ENCODE results near the gene NBEA.
"Not testable (repeated sequence)": the region's sequence is repeated elsewhere in the genome, so short reads cannot be mapped to it uniquely, and the experiment has no call there.

NBEA gene

GRCh38 chr13:34944751-34945150 is 2.7 kb downstream of the NBEA start:
- DNase-seq (ENCODE audit: low spot score): no peak

GRCh38 chr13:34951528-34951927 is 9.5 kb downstream of the NBEA start:
- peak; percentile 16 for DNase-seq (ENCODE audit: low spot score)

GRCh38 chr13:34959489-34959888 is 17.4 kb downstream of the NBEA start:
- no peak for DNase-seq (ENCODE audit: low spot score)

- DNase-seq (ENCODE audit: low spot score): no peak
Observed at GRCh38 chr13:34964558-34964957, 22.5 kb downstream of the NBEA start.

GRCh38 chr13:34967851-34968562 is 25.9 kb downstream of the NBEA start:
- DNase-seq (ENCODE audit: low spot score): no peak

- not testable (repeated sequence) for DNase-seq (ENCODE audit: low spot score)
Observed at GRCh38 chr13:34969539-34969938, 27.5 kb downstream of the NBEA start.

GRCh38 chr13:34970961-34971360 is 28.9 kb downstream of the NBEA start:
- DNase-seq (ENCODE audit: low spot score): no peak

- DNase-seq (ENCODE audit: low spot score): no peak
Observed at GRCh38 chr13:34971473-34971872, 29.4 kb downstream of the NBEA start.

GRCh38 chr13:34985199-34985598 is 43.1 kb downstream of the NBEA start:
- DNase-seq (ENCODE audit: low spot score): not testable (repeated sequence)

GRCh38 chr13:34988330-34988791 is 46.3 kb downstream of the NBEA start:
- no peak for DNase-seq (ENCODE audit: low spot score)

- DNase-seq (ENCODE audit: low spot score): no peak
Observed at GRCh38 chr13:34990399-34991214, 48.5 kb downstream of the NBEA start.

GRCh38 chr13:34993470-34993869 is 51.4 kb downstream of the NBEA start:
- no peak for DNase-seq (ENCODE audit: low spot score)

GRCh38 chr13:35003734-35004133 is 61.7 kb downstream of the NBEA start:
- DNase-seq (ENCODE audit: low spot score): not testable (repeated sequence)

- no peak for DNase-seq (ENCODE audit: low spot score)
Observed at GRCh38 chr13:35005051-35005450, 63.0 kb downstream of the NBEA start.

- no peak for DNase-seq (ENCODE audit: low spot score)
Observed at GRCh38 chr13:35014606-35015213, 72.6 kb downstream of the NBEA start.

GRCh38 chr13:35016362-35017112 is 74.5 kb downstream of the NBEA start:
- DNase-seq (ENCODE audit: low spot score): no peak

- no peak for DNase-seq (ENCODE audit: low spot score)
Observed at GRCh38 chr13:35025314-35025713, 83.2 kb downstream of the NBEA start.

- DNase-seq (ENCODE audit: low spot score): no peak
Observed at GRCh38 chr13:35028338-35028867, 86.3 kb downstream of the NBEA start.

- DNase-seq (ENCODE audit: low spot score): no peak
Observed at GRCh38 chr13:35039012-35039411, 96.9 kb downstream of the NBEA start.

GRCh38 chr13:35046587-35046986 is 104.5 kb downstream of the NBEA start:
- no peak for DNase-seq (ENCODE audit: low spot score)

GRCh38 chr13:35055705-35056104 is 113.6 kb downstream of the NBEA start:
- DNase-seq (ENCODE audit: low spot score): no peak

GRCh38 chr13:35057858-35058257 is 115.8 kb downstream of the NBEA start:
- DNase-seq (ENCODE audit: low spot score): peak; percentile 4
